NCI-H146 treated with DMSO at 0.1 percent for 48 hours (cell line): ENCODE results near the gene CCDC3.

Source experiments
- DNase-seq: peaks from one replicate; lab custom pipeline; 2025; ENCODE audit not compliant: unreplicated experiment; lab: John Stamatoyannopoulos, UW

CCDC3 gene

GRCh38 chr10:12927896-12928295 is 73.6 kb downstream of the CCDC3 start:
- no peak for DNase-seq

- no peak for DNase-seq
These were observed 75.7 kb downstream of the CCDC3 start for GRCh38 chr10:12925845-12926244.

DNA sequence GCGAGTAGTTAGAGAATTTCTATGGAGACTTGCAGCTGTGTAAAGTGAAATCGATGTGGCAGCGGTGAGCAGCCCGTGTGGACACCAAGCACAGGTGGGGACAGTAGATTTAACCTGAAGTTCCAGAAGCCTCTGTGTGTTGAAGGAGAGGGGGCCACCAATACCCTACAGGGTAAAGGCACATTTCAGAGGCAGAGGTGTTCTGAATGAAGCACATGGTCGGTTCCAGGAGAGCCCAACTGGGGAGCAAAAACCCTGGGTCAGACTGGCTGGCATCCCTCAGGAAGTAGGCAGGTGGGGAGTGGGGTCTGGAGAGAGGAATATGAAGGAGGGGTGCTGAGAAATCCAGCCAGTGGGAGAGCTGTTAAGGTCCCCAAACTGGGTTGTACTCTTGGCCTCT is 76.6 kb downstream of the CCDC3 start:
- no peak for DNase-seq

DNA sequence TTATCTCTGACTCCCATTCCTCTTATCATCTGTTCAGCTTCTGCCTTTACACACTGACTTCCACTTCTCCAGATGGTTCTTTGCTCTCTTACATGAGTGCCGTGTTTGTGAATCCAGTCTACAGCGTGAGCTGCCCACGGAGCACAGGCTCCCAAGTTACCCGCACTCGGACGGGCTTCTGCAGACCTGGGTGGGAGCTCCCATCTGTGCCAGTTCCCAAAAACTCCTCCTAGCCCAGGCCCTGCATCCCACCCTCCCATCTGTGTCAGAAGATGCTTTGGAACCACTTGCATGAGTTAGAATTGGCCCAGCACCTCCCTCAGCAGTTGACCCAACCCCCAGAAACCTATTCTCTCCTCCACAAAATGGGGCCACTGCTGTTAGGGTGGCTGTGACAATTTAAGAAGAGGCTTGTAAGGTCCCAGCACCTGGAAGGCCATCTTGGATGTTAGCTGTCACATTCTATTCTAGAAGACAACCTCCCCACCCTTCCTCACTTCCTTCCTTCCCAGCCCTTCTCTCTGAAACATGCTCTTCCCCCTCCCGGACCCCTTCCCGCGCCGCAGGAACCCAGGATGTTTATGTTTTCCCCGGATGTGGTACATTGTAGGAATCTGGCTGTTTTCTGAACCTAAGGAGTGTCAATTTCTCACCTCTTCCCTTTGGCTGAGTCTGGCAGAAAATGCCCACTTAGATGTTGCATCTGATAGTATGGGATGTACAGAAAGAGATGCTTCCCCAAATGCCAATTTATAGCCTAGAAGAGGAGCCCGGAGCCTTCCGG is 79.2 kb downstream of the CCDC3 start:
- no peak for DNase-seq

- no peak for DNase-seq
These were observed 80.3 kb downstream of the CCDC3 start for GRCh38 chr10:12921163-12921562.

GRCh38 chr10:12919574-12919973 is 81.9 kb downstream of the CCDC3 start:
- DNase-seq: no peak

- DNase-seq: no peak
These were observed 84.9 kb downstream of the CCDC3 start for GRCh38 chr10:12916587-12916986.

DNA sequence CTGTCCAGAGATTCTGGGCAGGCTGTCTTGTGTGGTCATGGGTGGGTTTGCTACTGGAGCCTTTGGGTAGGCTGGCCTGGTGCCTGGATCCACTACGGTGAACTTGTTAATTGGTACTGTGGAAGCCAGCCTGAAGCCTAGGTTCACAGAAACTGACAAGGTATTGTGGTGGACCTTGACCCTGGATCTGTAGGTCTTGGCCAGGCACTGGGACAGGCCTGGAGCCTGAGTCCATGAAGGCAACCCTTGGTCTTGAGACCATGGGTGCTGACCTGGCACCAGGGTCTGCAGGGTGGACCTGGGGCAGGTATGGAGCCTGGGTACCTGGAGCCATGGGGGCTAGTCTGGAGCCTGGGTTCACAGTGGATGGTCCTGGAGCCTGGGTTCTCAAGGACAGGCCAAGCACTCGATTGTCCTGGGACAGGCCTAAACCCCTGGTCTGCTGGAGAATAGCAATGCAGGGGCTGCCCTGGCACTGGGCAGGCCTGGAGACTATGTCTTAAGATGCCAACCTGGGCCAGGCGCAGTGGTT is 85.8 kb downstream of the CCDC3 start:
- DNase-seq: no peak

GRCh38 chr10:12914111-12914510 is 87.4 kb downstream of the CCDC3 start:
- DNase-seq: no peak

DNA sequence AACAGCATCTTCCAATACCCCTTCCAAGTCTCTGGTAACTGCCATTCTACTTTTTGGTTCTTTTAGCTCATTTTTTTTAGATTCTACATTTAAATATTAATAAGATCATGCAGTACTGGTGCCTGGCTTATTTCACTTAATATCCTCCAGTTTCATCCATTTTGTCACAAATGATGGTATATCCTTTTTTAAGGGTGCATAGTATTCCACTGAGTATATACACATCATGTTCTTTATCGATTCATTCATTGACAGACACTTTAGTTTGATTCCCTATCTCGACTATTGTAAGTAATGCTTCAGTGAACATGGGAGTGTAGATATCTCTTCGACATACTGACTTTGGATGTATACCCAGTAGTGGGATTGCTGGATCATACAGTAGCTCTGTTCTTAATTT is 89.7 kb downstream of the CCDC3 start:
- DNase-seq: no peak

DNA sequence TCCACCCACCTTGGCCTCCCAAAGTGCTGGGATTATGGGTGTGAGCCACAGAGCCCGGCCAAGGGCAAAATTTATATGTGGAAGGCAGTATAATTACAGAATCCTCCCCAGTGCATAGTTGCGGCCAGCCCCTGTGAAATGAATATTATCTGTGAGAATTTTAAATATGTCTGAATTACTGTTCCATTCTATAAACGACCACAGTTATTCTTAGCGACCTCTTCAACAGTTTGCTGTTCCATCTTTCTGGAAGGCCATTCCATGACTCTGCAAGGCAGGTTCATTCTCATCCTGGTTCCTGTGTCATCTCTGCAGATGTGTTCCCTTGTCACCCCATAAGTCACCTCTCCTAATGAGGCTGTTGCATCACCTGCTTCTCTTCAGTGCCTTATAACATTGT is 90.7 kb downstream of the CCDC3 start:
- DNase-seq: no peak

DNA sequence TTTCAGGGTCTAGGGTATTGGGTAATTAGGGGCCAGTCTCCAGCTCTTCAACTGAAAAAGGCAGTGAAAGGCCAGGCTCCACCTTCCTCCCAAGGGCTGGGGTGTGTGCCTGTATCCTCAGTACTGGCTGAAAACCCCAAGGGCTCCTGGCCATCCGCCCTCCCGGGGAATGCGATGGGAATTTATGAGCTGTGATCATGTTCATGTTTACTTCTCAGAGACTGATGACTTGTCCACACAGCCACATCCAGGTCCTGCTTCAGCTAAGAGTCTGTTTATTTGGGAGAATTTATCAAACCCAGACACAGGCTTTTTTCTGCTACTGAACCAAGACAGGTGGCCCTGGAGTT is 91.7 kb downstream of the CCDC3 start:
- no peak for DNase-seq

GRCh38 chr10:12909182-12909835 is 92.2 kb downstream of the CCDC3 start:
- DNase-seq: no peak

- no peak for DNase-seq
These were observed 92.7 kb downstream of the CCDC3 start for GRCh38 chr10:12908773-12909172.

- DNase-seq: no peak
These were observed 93.9 kb downstream of the CCDC3 start for GRCh38 chr10:12907656-12908055.

GRCh38 chr10:12906051-12906541 is 95.4 kb downstream of the CCDC3 start:
- DNase-seq: no peak

- no peak for DNase-seq
These were observed 96.4 kb downstream of the CCDC3 start for GRCh38 chr10:12905067-12905466.

DNA sequence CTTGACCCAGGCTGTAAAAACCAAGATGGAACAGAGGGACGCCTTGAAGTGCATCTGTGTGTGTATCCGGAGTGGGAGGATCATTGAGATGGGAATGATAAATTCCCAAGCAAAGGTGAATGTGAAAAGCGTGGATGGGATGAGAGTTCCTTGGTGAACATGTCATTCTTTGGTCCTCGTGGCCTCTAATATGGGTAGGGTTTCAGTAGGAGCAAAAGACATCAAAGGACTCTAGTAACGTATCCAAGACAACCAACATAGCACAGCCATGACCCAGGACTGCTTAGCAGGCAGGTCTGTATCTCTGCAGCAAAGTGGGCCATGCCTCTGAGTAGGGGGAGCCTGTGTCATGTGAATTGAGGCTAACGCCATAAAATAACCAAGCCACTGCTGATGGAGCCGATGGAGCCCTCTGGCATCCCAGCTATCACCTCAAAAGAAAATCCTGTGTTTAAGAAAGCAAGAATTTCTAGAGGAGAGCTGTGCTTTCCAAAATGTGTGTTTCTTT is 98.6 kb downstream of the CCDC3 start:
- no peak for DNase-seq

GRCh38 chr10:12902135-12902572 is 99.4 kb downstream of the CCDC3 start:
- peak; percentile 68 for DNase-seq

DNA sequence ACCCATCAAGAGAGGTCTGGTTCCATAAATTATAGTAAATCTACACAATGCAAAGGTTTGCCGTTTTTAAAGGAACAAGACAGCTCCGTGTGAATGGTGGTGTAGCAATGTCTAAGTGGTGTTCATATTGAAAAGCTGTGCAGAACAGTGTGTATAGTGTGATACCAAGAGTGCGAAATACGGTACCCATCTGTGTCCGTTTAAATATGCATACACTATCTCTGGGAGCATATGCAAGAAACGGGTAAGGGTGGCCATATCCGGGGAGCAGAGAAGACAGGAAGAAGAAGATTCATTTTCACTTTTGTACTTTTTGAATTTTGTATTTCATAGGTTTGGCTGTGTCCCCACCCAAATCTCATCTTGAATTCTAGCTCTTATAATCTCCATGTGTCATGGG is 102.0 kb downstream of the CCDC3 start:
- no peak for DNase-seq

GRCh38 chr10:12898271-12898670 is 103.2 kb downstream of the CCDC3 start:
- no peak for DNase-seq

DNA sequence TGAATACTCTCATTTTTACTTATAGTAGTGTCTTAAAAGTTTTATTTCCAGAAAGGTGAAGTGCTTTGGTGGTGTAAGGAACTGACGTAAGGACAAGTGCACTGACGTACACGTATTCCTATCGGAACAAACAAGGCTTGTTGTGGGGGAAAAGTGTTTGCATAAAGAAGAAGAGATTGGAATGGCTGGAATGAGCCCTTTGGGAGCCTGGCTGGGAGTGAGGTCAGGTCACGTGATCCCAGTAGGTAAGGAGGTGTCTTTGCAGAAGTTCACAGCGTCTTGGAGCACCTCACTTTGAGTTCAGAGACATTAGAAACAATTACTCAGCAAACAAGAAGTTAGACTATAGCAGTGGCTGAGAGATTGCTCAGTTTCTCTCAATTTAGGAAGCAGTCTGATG is 104.2 kb downstream of the CCDC3 start:
- DNase-seq: no peak
